Measurements from ENCODE around the gene SHCBP1.

GRCh38 chr16:46618516-46618915 is 2.7 kb downstream of the SHCBP1 start:
- no peak for TF ChIP-seq CTCF (IDR thresholded peaks at IDR 0.05 in 4 of 5, conservative IDR thresholded peaks at IDR 0.05 in 1 of 5)
- TF ChIP-seq POLR2A (IDR thresholded peaks at IDR 0.05), result no peak
